Right lobe of liver (tissue), 6 donors: Measurements from ENCODE around the gene CALD1. TPM values are rescaled to one million over a fixed set of nuclear protein-coding genes. Genes with fewer than 3 reads are reported as not detected.

Experiments
- ATAC-seq, 4 donors: fragments of 200-7000 bp; cut with Tn5 transposase; one replicate each; pipeline ENCODE4 v1.9.1; 2020; ENCODE audit warnings: mild to moderate bottlenecking in 4 of 4, moderate library complexity in 4 of 4
- DNase-seq, 3 donors: peaks; one replicate each; pipeline ENCODE4 v3.0.0-alpha.2; 2020
- H3K27ac ChIP-seq, 3 donors: fragments of 200-600 bp; one replicate each; pipeline ENCODE4 v1.8.0; 2022
- H3K27me3 ChIP-seq, 2 donors: fragments of 200-600 bp; one replicate each; pipeline ENCODE4 v1.8.0; 2022
- H3K36me3 ChIP-seq, 4 donors: fragments of 200-600 bp; sonication (generic) in 1 of 4; one replicate each; pipeline versions ENCODE4 v1.5.1 to v1.8.0; 2017 to 2022; ENCODE audit warnings: control low read depth in 1 of 4
- H3K4me1 ChIP-seq, 4 donors: fragments of 200-600 bp; sonication (generic) in 1 of 4; one replicate each; pipeline versions ENCODE4 v1.5.1 to v1.8.0; 2017 to 2022; ENCODE audit warnings: control low read depth in 1 of 4
- H3K4me3 ChIP-seq, 3 donors: fragments of 200-600 bp; one replicate each; pipeline ENCODE4 v1.8.0; 2022
- H3K9me3 ChIP-seq, 4 donors: fragments of 200-600 bp; sonication (generic) in 1 of 4; one replicate each; pipeline versions ENCODE4 v1.5.1 to v1.8.0; 2017 to 2022; ENCODE audit warnings: control low read depth in 1 of 4
- POLR2A ChIP-seq: fragments of 450-650 bp; IDR thresholded peaks from one replicate; pipeline ENCODE4 v1.6.1; 2017; ENCODE audit warnings: antibody characterized with exemption, mild to moderate bottlenecking
- WGBS: methylation state at CpG from one replicate; pipeline ENCODE4 v1.1.6; 2018; ENCODE audit warnings: low coverage, low lambda C conversion rate; ENCODE audit not compliant: insufficient coverage; ENCODE audit errors: missing lambda C conversion rate; 5-methylcytosine and 5-hydroxymethylcytosine counted together
- intact Hi-C, 2 donors: fragments of 100-400 bp; cut with DNase I; formaldehyde crosslinking; loops; one replicate each; pipeline versions ENCODE4 v1.11.2 to v1.14.1; 2022
- total RNA-seq, 6 experiments: library from RNA; depleted of rRNA in 2 of 6; stranded (reverse); fragments of >200 nt in 2 of 6; fragmentation: NEBNext Ultra II Directional in 3 of 6; extraction: Animal tissue kit (Norgen Biotek cat#: 25700) in 3 of 6; gene quantifications; one replicate each; pipeline versions ENCODE4 v1.1.0 to v1.2.4, GENCODE V29; 2016 to 2023
- TF ChIP-seq, protein P1 (sequence below), 4 donors: fragments of 200-600 bp in 3 of 4; fragments of 450-650 bp in 1 of 4; IDR thresholded peaks; one replicate each; pipeline versions ENCODE4 v1.5.1 to v1.8.0; 2016 to 2022; ENCODE audit warnings: antibody characterized with exemption in 4 of 4, mild to moderate bottlenecking in 2 of 4
- donor health status: DM: no; HTN: yes; CAD: no.
- donor health status: DM: no; HTN: no; CAD: no.
- donor health status: DM: no; HTN: no; CAD: no.
- donor health status: DM: no; HTN: yes; CAD: no.
- donor health status: DM: no; HTN: yes; CAD: no.

Gene CALD1
- total RNA-seq, 6 experiments from 2014 or later, result 110 to 181 (median 131) TPM

DNA sequence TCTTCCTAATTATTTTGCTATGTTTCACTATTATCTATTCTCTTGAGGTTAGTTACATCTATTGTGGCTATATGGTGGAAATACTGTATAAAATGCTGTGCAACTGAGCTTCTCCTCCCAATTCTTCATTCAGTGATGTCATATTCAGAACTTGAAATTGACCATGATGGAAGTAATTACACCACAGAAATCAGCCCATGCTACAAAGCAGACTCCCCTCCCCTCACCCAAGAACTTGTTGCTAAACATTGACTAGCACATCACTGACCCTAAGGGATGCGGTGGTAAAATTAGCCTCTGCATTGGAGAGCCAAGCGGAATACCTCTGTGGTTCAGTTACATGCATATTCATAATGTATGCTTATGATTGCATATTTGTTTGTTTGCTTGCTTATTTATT lies 8.8 kb downstream of the CALD1 start:
- no peak for DNase-seq
- no peak overlapping the region for H3K4me3 ChIP-seq
- no peak for ATAC-seq
- TF ChIP-seq POLR2A, result no peak
- TF ChIP-seq, protein P1, sequence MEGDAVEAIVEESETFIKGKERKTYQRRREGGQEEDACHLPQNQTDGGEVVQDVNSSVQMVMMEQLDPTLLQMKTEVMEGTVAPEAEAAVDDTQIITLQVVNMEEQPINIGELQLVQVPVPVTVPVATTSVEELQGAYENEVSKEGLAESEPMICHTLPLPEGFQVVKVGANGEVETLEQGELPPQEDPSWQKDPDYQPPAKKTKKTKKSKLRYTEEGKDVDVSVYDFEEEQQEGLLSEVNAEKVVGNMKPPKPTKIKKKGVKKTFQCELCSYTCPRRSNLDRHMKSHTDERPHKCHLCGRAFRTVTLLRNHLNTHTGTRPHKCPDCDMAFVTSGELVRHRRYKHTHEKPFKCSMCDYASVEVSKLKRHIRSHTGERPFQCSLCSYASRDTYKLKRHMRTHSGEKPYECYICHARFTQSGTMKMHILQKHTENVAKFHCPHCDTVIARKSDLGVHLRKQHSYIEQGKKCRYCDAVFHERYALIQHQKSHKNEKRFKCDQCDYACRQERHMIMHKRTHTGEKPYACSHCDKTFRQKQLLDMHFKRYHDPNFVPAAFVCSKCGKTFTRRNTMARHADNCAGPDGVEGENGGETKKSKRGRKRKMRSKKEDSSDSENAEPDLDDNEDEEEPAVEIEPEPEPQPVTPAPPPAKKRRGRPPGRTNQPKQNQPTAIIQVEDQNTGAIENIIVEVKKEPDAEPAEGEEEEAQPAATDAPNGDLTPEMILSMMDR (IDR thresholded peaks at IDR 0.05), result no peak
- H3K36me3 ChIP-seq, result no peaks in the 10 kb centered on the region
- H3K4me1 ChIP-seq, result no peaks in the 10 kb centered on the region
- H3K27me3 ChIP-seq, result no peaks in the 10 kb centered on the region
- no peak overlapping the region for H3K27ac ChIP-seq
- intact Hi-C loops, result no loop called here
- 100% methylated on average over 2 of the region's 2 CpGs for WGBS
- no peaks in the 10 kb centered on the region for H3K9me3 ChIP-seq

DNA sequence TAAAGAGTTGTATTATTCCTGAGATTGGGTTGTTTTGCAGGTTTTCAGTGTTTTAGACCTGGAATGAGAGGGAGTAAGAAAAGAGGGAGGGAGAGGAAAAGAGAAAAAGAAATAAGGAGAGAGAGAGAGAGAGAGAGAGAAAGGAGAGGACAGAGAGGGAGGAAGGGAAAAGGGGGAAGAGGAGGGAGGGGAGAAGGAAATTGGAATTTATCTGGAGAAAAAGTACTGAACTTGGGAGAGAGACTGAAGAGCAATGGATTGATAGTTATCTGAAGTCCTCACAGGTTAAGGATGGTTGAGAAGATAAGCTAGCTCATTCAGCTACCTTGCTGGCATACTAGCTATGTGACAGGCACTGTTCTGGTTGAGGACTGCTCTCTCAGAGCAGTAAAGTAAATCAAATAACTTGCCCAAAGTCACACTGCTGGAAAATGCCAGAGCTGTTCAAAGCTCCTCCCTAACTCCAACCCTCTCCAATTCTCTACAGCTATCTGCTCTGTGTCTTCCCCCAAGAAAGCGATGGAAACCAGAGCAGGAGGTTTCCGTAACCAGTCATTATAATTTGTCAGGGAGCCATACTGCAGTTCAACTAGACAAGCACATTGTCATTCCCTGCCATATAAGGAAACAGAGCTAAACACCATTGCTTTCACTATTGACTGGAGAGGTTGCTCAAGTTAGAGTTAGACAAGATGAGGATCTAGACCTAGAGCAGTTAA lies 10.7 kb downstream of the CALD1 start:
- no peaks in the 10 kb centered on the region for H3K4me1 ChIP-seq
- intact Hi-C loops, result no loop called here

DNA sequence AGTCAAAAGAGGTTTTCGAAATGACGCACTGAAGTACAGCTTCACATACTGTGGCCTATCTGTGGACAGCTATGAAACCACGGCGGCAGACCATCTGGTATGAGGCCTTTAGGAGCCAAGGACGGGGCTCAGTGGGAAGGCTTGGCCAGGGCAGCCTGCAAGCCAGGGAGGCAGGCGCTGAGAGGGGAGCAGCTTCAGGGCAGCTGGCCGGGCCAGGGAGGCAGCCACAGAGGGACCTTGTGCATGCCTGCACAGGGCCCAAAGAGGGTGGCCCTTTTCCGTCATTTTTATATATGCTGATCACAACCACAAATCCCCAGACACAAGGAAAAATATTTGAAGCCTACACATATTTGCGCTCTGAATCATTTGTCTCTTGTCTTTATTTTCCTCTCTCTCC lies 13.5 kb downstream of the CALD1 start:
- TF ChIP-seq, protein P1 (IDR thresholded peaks at IDR 0.05), result no peak
- no peak for TF ChIP-seq POLR2A
- WGBS, result 67% methylated on average over 8 of the region's 9 CpGs
- DNase-seq (no peak), ATAC-seq (no peak)
- no peak overlapping the region for H3K27ac ChIP-seq
- no peaks in the 10 kb centered on the region for H3K27me3 ChIP-seq
- no peaks in the 10 kb centered on the region for H3K9me3 ChIP-seq
- intact Hi-C loops, result no loop called here
- no peak overlapping the region for H3K4me3 ChIP-seq
- H3K36me3 ChIP-seq, result no peaks in the 10 kb centered on the region
- no peaks in the 10 kb centered on the region for H3K4me1 ChIP-seq

More for the DNA sequence above, 10.7 kb downstream of the CALD1 start:
- ATAC-seq, result peak; percentile 27 to 48 (median 36)
- H3K4me3 ChIP-seq, result no peak overlapping the region
- TF ChIP-seq, protein P1 (IDR thresholded peaks at IDR 0.05), result no peak
- no peak for TF ChIP-seq POLR2A
- H3K9me3 ChIP-seq, result no peaks in the 10 kb centered on the region
- no peaks in the 10 kb centered on the region for H3K27me3 ChIP-seq
- DNase-seq, result no peak
- WGBS, result 68% methylated on average over 2 of the region's 2 CpGs
- no peaks in the 10 kb centered on the region for H3K36me3 ChIP-seq
- peak overlapping the region in 1 of 3 donors; percentile 4 for H3K27ac ChIP-seq

DNA sequence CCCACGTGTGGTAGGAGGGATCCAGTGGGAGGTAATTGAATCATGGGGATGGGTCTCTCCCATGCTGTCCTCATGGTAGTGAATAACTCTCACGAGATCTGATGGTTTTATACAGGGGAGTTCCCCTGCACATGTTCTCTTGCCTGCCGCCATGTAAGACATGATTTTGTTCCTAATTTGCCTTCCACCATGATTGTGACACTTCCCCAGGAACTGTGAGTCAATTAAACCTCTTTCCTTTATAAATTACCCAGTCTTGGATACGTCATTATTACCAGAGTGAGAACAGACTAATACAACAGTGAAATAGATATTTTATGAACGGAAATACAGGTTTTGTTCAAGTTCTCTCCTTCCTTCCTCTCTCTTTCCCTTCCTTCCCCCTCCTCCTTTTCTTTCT lies 15.8 kb downstream of the CALD1 start:
- no peak for TF ChIP-seq POLR2A
- TF ChIP-seq, protein P1 (IDR thresholded peaks at IDR 0.05), result no peak
- Histone ChIP-seq H3K4me3 (no peak overlapping the region), H3K27ac (no peak overlapping the region), H3K27me3 (no peaks in the 10 kb centered on the region), H3K9me3 (no peaks in the 10 kb centered on the region), H3K4me1 (no peaks in the 10 kb centered on the region), H3K36me3 (no peaks in the 10 kb centered on the region)
- intact Hi-C loops, result no loop called here
- whole genome bisulfite sequencing, result 63% methylated on average over 5 of the region's 5 CpGs
- DNase-seq, result no peak
- no peak for ATAC-seq
